ENCODE results near the gene TMEM185A. TPM values are rescaled to one million over a fixed set of nuclear protein-coding genes. Genes with fewer than 3 reads are reported as not detected.
A peak's percentile ranks its signal among the peaks of the same experiment; 100 is the strongest.
"Not testable (repeated sequence)": the region's sequence is repeated elsewhere in the genome, so short reads cannot be mapped to it uniquely, and the experiment has no call there.

The TMEM185A gene
- total RNA-seq, result 1 to 10 TPM; 6.3 to 7.2 TPM
- 15.0 TPM for polyA plus RNA-seq (2013, experiment 1 of 2)
- 17.1 TPM for polyA plus RNA-seq (2013, experiment 2 of 2)
- 2.4 to 15.7 (median 8.7) reads per million in 172 experiments for total RNA-seq

DNA sequence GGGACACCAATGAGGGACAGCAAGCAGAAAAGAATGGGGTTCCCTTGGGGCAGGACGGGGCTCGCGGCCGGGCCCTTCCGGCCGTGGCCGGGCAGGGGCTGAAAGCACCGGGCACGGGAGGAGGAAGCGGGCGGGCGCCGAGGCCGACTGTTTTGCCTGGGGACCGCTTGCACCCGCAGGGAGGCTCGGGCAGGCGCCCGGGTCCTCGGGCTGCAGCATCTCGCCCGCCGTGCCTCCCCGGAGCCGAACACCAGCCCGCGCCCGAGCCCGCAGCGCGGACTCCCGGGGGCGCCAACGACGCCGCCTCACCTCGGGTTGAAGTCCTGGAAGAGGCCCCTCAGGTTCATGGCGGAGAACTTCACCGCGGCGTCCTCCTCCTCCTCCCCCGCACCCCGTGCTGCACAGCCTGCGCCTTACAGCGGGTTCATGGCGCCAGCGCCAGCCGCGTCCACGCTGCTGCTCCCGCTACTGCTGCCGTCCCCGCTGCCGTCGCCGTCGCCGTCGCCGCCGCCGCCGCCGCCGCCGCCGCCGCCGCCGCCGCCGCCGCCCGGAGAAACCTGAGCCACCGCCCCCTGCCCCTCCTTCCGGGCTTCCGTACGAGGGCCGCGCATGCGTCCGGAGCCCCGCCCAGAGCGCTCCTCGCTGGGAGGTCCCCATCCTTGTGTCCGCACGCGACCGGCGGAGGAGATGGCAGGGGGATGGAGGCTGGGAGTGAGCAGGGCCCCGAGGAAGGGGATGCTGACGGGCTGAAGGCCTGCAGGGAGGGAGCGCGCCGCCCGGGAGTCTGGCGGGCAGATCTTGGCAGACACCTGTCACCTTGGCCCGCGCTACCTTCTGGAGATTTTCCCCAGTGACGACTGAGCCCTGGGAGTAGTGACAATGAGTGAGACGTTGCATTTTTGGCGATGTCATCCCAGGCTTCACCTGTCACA is at the start of gene TMEM185A:
Gene TMEM185A, minus strand, starts transcription at position 559 of the 932 bp plus-strand sequence. Its CDS starts 212 bp downstream, at position 347.
- Histone ChIP-seq H3K4me3 (ENCODE audit: low read length) (peak within 1 kb of the TSS; percentile 61), H3K4me1 (ENCODE audit: insufficient read depth, low read length) (peaks cover 25% of the 10 kb centered on the region), H3K27ac (ENCODE audit: low read depth in 1 of 2, low read length in 2 of 2) (peak within 1 kb of the TSS in 1 of 2 donors; percentile 13), H3K9me3 (ENCODE audit: control insufficient read depth in 1 of 2, insufficient read depth in 1 of 2, low read length in 2 of 2) (no peaks in the 10 kb centered on the region), H3K36me3 (ENCODE audit: insufficient read depth, low read length) (no peaks in the 10 kb centered on the region), H3K27me3 (ENCODE audit: control insufficient read depth in 1 of 2, insufficient read depth in 2 of 2, low read length in 2 of 2) (no peaks in the 10 kb centered on the region)
- POLR2A ChIA-PET, result no interaction called here
- H3K36me3 Mint-ChIP-seq (ENCODE audit: low read depth), result peaks cover 5% of the 10 kb centered on the region
- ATAC-seq (ENCODE audit: poor library complexity) (peak; percentile 81), DNase-seq (peak; percentile 56 to 89 (median 66))
- intact Hi-C loops (cut with DNase I, micrococcal nuclease), result no loop called here
- H3K9me3 Mint-ChIP-seq, result no peaks in the 10 kb centered on the region
- TF ChIP-seq, protein P1, sequence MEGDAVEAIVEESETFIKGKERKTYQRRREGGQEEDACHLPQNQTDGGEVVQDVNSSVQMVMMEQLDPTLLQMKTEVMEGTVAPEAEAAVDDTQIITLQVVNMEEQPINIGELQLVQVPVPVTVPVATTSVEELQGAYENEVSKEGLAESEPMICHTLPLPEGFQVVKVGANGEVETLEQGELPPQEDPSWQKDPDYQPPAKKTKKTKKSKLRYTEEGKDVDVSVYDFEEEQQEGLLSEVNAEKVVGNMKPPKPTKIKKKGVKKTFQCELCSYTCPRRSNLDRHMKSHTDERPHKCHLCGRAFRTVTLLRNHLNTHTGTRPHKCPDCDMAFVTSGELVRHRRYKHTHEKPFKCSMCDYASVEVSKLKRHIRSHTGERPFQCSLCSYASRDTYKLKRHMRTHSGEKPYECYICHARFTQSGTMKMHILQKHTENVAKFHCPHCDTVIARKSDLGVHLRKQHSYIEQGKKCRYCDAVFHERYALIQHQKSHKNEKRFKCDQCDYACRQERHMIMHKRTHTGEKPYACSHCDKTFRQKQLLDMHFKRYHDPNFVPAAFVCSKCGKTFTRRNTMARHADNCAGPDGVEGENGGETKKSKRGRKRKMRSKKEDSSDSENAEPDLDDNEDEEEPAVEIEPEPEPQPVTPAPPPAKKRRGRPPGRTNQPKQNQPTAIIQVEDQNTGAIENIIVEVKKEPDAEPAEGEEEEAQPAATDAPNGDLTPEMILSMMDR (IDR thresholded peaks at IDR 0.05), result no peak
- CTCF ChIA-PET, result no interaction called here
- H3K4me1 Mint-ChIP-seq (ENCODE audit: low read depth), result peaks cover 44% of the 10 kb centered on the region
- H3K4me3 Mint-ChIP-seq, result peak within 1 kb of the TSS; percentile 95
- peak within 1 kb of the TSS; percentile 86 for H3K27ac Mint-ChIP-seq
- no peaks in the 10 kb centered on the region for H3K27me3 Mint-ChIP-seq

DNA sequence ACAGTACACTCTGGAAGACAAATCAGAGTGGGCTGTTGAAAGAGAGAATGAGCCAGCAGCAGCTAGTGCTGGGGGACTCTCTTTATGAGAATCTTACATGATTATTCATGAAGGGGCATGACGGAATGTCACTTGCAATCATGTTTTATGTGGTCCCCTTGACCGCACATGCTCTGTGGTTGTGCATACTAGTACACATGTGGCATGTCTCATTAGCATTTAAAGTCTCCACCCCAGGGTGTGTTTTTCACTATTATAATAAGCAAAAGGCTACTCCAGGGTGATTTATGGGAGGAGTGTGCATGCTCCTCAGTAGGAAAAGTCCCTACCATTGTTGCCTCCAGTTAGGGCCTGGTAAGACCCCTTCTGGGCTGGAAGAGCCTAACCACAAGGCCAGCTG is 49.6 kb upstream of the TMEM185A start:
- H3K27ac Mint-ChIP-seq, result no peak overlapping the region
- Histone ChIP-seq H3K27me3 (ENCODE audit: control insufficient read depth in 1 of 2, insufficient read depth in 2 of 2, low read length in 2 of 2) (no peaks in the 10 kb centered on the region), H3K27ac (ENCODE audit: low read depth in 1 of 2, low read length in 2 of 2) (no peak overlapping the region), H3K4me1 (ENCODE audit: insufficient read depth, low read length) (no peaks in the 10 kb centered on the region), H3K36me3 (ENCODE audit: insufficient read depth, low read length) (no peaks in the 10 kb centered on the region), H3K9me3 (ENCODE audit: control insufficient read depth in 1 of 2, insufficient read depth in 1 of 2, low read length in 2 of 2) (no peaks in the 10 kb centered on the region), H3K4me3 (ENCODE audit: low read length) (no peak overlapping the region)
- H3K27me3 Mint-ChIP-seq, result no peaks in the 10 kb centered on the region
- TF ChIP-seq, protein P1 (IDR thresholded peaks at IDR 0.05), result no peak
- H3K4me3 Mint-ChIP-seq, result no peak overlapping the region
- POLR2A ChIA-PET, result no interaction called here
- no peaks in the 10 kb centered on the region for H3K36me3 Mint-ChIP-seq (ENCODE audit: low read depth)
- H3K4me1 Mint-ChIP-seq (ENCODE audit: low read depth), result no peaks in the 10 kb centered on the region
- ATAC-seq (ENCODE audit: poor library complexity) (no peak), DNase-seq (no peak)
- intact Hi-C loops (cut with DNase I, micrococcal nuclease), result no loop called here
- no peaks in the 10 kb centered on the region for H3K9me3 Mint-ChIP-seq
- CTCF ChIA-PET, result no interaction called here

DNA sequence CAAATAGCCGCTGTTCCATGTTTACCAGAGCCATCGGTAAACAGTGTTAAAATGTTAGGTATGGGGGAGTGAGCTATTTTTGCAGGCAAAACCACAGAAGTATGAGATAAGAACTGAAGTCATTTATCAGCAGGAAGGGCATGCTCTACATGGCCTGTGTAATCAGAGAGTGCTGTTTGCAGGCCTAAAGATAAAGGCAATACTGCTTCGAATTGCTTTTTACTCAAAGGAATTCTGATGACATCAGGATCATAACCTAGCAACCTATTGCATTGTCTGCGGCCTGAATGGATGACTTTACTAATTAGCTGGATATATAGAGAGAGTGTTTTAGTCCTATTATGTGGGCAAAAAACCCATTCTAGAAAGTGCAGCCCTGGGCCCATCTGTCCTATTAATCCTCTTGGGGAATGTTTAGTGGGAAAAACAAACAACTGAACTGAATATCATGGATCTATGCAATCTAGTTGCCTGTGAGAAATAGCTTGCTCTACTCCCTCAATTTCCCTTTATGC is 47.6 kb upstream of the TMEM185A start:
- ATAC-seq (ENCODE audit: poor library complexity); POLR2A ChIA-PET: not testable (repeated sequence)

DNA sequence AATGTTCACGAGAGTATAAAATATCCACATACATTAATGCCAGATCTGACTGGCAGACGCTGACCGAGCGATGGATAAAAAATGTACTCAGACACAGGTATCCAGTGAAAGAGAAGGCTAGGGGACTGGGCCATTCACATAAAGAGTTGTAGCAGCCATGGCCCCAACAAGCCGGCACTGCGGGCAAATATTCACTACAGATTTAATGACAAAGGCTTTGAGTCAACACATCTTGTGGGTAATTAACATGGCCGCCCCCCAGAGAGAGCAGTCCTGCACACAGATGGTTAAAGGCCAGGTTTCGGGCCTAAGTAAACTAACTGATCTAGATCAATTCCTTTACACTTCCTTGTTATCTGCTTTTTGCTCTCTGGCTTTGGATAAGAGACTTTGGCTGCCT is 44.0 kb upstream of the TMEM185A start:
- H3K27me3 Mint-ChIP-seq; H3K4me3 ChIP-seq (ENCODE audit: low read length); H3K4me3 Mint-ChIP-seq: not testable (repeated sequence)

More for the DNA sequence above, 47.6 kb upstream of the TMEM185A start:
- H3K4me3 ChIP-seq (ENCODE audit: low read length); H3K4me1 ChIP-seq (ENCODE audit: insufficient read depth, low read length); H3K4me3 Mint-ChIP-seq; intact Hi-C loops (cut with DNase I, micrococcal nuclease); H3K36me3 ChIP-seq (ENCODE audit: insufficient read depth, low read length); H3K4me1 Mint-ChIP-seq (ENCODE audit: low read depth); CTCF ChIA-PET; H3K27ac ChIP-seq (ENCODE audit: low read depth in 1 of 2, low read length in 2 of 2); H3K27me3 ChIP-seq (ENCODE audit: control insufficient read depth in 1 of 2, insufficient read depth in 2 of 2, low read length in 2 of 2); DNase-seq; H3K9me3 ChIP-seq (ENCODE audit: control insufficient read depth in 1 of 2, insufficient read depth in 1 of 2, low read length in 2 of 2); H3K27ac Mint-ChIP-seq; H3K36me3 Mint-ChIP-seq (ENCODE audit: low read depth); H3K9me3 Mint-ChIP-seq; H3K27me3 Mint-ChIP-seq: not testable (repeated sequence)

DNA sequence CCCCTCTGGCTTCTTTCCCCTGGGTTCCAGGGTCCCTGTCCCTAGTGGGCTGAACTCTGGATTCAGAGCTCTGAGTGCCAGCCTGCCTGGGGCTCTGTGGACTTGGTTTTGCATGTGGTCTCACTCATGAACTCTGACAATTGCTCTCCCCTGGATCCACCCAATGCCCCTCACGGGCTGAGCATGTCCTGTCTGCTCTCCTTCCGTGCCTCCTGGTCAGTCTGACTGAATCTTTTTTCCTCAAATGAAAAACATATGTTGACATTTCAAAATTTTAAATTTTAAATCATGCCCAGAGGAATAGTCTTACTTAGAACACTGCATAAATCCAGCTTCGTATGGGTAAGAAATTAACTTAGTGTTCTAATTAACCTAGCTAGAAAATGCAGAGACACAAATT is 43.5 kb upstream of the TMEM185A start:
- DNase-seq; H3K4me1 Mint-ChIP-seq (ENCODE audit: low read depth); POLR2A ChIA-PET; CTCF ChIA-PET; H3K27me3 ChIP-seq (ENCODE audit: control insufficient read depth in 1 of 2, insufficient read depth in 2 of 2, low read length in 2 of 2); H3K9me3 Mint-ChIP-seq; H3K27ac Mint-ChIP-seq; H3K27ac ChIP-seq (ENCODE audit: low read depth in 1 of 2, low read length in 2 of 2); H3K4me1 ChIP-seq (ENCODE audit: insufficient read depth, low read length); H3K36me3 Mint-ChIP-seq (ENCODE audit: low read depth); intact Hi-C loops (cut with DNase I, micrococcal nuclease); H3K27me3 Mint-ChIP-seq; H3K4me3 ChIP-seq (ENCODE audit: low read length); H3K4me3 Mint-ChIP-seq; H3K9me3 ChIP-seq (ENCODE audit: control insufficient read depth in 1 of 2, insufficient read depth in 1 of 2, low read length in 2 of 2); H3K36me3 ChIP-seq (ENCODE audit: insufficient read depth, low read length); ATAC-seq (ENCODE audit: poor library complexity): not testable (repeated sequence)

More for the DNA sequence above, 44.0 kb upstream of the TMEM185A start:
- DNase-seq; H3K27me3 ChIP-seq (ENCODE audit: control insufficient read depth in 1 of 2, insufficient read depth in 2 of 2, low read length in 2 of 2); H3K4me1 ChIP-seq (ENCODE audit: insufficient read depth, low read length); H3K4me1 Mint-ChIP-seq (ENCODE audit: low read depth); H3K9me3 ChIP-seq (ENCODE audit: control insufficient read depth in 1 of 2, insufficient read depth in 1 of 2, low read length in 2 of 2); H3K27ac ChIP-seq (ENCODE audit: low read depth in 1 of 2, low read length in 2 of 2); H3K9me3 Mint-ChIP-seq; intact Hi-C loops (cut with DNase I, micrococcal nuclease); ATAC-seq (ENCODE audit: poor library complexity); H3K36me3 ChIP-seq (ENCODE audit: insufficient read depth, low read length); H3K27ac Mint-ChIP-seq; CTCF ChIA-PET; H3K36me3 Mint-ChIP-seq (ENCODE audit: low read depth); POLR2A ChIA-PET: not testable (repeated sequence)

Measured in CD4-positive, alpha-beta T cell (primary cell).